Activated CD8-positive, alpha-beta memory T cell treated with anti-CD3 and anti-CD28 coated beads, Interleukin-2, amount 50 U/mL, for 48 hours (primary cell): ENCODE measurements around the gene LAMP1.
"Not testable (repeated sequence)": the region's sequence is repeated elsewhere in the genome, so short reads cannot be mapped to it uniquely, and the experiment has no call there.

Source experiments
- DNase-seq: peaks from one replicate; pipeline ENCODE4 v3.0.0-alpha.2; 2020

Gene LAMP1

GRCh38 chr13:113327766-113328471 lies 30.9 kb downstream of the LAMP1 start:
- DNase-seq: no peak

DNA sequence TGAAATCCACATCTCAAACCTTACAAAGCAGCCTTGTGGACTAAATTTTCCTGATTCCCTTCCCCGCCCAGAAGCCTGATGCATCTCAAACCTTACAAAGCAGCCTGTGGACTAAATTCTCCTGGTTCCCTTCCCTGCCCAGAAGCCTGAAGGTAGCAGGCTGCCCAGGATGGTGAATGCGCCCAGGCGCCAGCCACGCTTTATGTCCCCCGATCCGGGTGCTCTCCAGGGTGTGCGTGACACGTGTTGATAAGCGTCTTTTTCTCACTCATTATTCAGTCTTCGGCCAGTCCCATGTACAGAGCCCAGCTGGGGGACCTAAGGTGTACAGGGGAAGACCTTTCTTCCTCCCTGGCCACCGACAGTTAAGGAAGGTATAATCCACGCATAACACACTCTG lies 31.8 kb downstream of the LAMP1 start:
- DNase-seq: no peak

GRCh38 chr13:113329656-113330312 lies 32.7 kb downstream of the LAMP1 start:
- DNase-seq: no peak

- no peak for DNase-seq
Observed at GRCh38 chr13:113332615-113333014, 35.6 kb downstream of the LAMP1 start.

GRCh38 chr13:113333076-113333475 lies 36.0 kb downstream of the LAMP1 start:
- DNase-seq: no peak

GRCh38 chr13:113337556-113337955 lies 40.5 kb downstream of the LAMP1 start:
- no peak for DNase-seq

DNA sequence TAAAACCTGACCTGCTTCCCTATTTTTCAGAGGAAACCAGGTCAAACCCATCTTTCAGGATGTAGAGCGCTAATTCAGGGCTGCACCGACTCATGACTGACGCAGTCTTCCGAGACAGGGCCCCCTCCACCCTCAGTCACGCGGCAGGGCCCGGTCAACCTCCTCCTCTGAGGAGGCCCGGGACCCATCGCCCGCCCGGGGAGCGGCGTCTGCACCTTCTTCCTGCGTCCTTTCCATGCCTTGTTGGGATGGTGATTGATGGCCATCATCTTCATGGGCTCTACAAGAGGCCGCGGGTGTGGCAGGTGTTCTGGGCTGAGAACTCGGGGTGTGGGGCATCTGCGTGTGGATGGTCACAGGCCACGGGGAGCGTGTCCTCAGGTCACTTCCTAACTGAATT lies 40.9 kb downstream of the LAMP1 start:
- no peak for DNase-seq

GRCh38 chr13:113338451-113338850 lies 41.4 kb downstream of the LAMP1 start:
- DNase-seq: no peak

GRCh38 chr13:113342820-113343691 lies 46.0 kb downstream of the LAMP1 start:
- DNase-seq: no peak

- no peak for DNase-seq
Observed at GRCh38 chr13:113343692-113343968, 46.6 kb downstream of the LAMP1 start.

DNA sequence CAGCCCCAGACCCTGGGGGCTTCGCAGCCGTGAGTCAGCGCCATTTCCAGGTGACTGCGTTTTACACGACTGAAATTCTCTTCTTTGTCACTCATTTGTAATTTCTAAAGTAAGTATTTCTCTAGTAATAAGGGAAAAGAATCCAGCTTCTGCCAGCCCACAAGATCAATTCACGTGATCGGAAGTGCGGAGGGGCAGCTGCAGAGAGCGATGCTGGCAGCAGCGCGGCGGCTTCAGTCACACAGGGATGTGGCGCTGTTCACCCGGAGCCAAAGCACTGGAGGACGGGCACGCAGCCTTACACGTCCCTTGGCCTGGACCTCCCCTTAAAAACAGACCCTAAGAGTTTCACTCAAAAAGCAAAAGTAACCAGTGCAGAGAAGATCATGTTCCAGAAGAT lies 48.4 kb downstream of the LAMP1 start:
- DNase-seq: no peak

- not testable (repeated sequence) for DNase-seq
Observed at GRCh38 chr13:113347736-113348225, 50.7 kb downstream of the LAMP1 start.

DNA sequence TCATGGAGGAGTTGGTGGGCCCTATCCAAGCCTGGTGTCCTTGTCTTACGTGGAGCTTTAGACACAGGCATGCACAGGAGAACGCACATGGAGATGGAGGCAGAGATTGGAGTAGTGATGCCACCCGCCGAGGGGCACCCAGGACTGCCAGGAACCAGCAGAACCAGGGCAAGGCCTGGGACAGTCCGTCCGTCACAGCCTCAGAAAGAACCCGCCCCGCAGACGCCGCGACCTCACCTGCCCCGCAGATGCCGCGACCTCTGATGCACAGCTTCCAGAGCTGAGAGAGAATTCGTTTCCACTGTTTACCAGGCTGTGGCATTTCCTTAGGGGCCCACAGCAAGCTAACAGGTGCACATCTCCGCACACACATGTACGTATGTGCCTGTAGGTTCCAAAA lies 51.6 kb downstream of the LAMP1 start:
- DNase-seq: no peak

- DNase-seq: no peak
Observed at GRCh38 chr13:113349050-113349449, 52.0 kb downstream of the LAMP1 start.

- DNase-seq: no peak
Observed at GRCh38 chr13:113349491-113349890, 52.5 kb downstream of the LAMP1 start.

DNA sequence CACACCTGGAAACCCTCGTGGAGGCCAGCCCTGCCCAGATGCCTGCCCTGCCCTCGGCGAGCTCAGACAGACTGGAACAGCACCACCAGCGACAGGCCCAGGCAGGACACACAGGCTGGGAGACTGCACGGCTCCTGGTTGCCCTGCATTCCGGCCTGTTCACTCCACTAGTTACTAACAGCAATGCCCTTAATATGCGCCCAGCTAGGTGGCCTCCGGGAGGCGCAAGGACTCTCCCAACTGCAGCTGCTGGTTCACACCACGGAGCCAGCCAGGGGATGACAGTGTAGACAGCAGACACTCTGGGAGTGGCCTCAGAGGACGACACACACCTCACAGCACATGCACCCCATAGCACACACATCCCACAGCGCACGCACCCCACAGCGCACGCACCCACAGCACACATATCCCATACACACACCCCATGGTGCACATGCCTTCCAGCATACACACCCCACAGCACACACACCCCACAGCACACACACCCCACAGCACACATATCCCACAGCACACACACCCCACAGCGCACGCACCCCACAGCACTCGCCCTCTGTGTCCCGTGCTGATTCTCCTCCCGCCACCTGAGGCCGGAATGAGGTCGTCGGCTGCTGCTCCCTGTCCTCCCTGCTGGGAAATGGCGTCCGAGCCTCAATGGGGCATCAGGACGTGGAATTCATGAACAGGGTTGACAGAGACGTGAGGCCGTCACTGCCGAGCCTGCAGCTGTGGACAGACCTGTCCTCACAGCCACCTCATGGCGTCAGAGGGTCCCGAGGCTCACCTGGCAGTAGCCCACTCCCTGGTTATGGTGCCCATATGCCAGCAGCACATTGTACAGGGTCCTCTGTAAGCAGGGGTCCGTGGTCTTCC lies 53.3 kb downstream of the LAMP1 start:
- no peak for DNase-seq

GRCh38 chr13:113350938-113351335 lies 53.9 kb downstream of the LAMP1 start:
- DNase-seq: no peak

GRCh38 chr13:113351514-113352026 lies 54.5 kb downstream of the LAMP1 start:
- no peak for DNase-seq

DNA sequence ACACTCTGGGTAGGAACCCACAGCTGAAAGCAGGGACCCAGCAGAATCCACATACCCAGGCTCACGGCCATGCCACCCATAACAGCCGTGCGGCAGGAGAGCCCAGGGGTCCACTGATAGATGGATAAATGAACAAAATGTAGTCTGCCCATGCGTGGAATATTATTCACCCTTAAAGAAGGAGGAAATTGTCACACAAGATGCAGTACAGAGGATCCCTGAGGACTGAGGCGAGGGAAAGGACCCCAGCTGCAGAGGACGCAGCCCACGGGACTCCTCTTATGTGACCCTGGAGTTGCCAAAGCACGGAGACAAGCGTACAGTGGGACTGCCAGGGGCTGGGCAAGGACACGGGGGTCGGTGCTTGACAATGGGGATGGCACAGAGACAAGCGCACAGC lies 56.2 kb downstream of the LAMP1 start:
- no peak for DNase-seq

GRCh38 chr13:113354831-113355610 lies 58.0 kb downstream of the LAMP1 start:
- no peak for DNase-seq

- DNase-seq: no peak
Observed at GRCh38 chr13:113355621-113356020, 58.6 kb downstream of the LAMP1 start.

- DNase-seq: no peak
Observed at GRCh38 chr13:113356596-113356995, 59.6 kb downstream of the LAMP1 start.
